ENCODE measurements around the gene SPATA13.

The SPATA13 gene

DNA sequence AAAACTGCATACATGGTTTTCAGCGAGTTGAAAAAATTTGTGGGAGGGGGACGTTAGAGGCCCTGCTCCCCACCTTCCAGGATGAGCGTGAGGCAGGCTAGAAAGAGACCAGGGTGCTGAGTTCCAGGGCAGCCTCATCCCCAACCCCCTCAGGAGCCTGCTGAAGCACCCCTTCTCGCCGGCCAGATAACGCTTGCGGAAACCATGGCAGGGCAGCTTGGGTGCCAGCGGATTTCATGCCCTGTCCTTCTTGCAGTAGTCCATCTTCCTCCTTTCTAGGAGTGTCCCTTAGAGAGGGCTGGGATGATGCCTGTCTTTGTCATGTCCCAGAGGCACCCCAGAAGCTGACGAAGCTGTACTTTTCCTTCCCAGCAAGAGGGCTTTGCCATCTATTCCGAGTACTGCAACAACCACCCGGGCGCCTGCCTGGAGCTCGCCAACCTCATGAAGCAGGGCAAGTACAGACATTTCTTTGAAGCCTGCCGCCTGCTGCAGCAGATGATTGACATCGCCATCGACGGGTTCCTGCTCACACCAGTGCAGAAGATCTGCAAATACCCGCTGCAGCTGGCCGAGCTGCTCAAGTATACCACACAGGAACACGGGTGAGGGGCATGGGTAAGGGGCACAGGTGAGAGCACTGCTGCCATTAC lies 129.9 kb downstream of the SPATA13 start:
- H3K9ac ChIP-seq, result no peak overlapping the region
- H3K27ac ChIP-seq, result no peak overlapping the region
- no peak overlapping the region for H3K4me2 ChIP-seq
- no peaks in the 10 kb centered on the region; a peak in 2 of 22 replicates for H4K20me1 ChIP-seq
- TF ChIP-seq Cebpa-rat (IDR thresholded peaks at IDR 0.05), result no peak
- no peaks in the 10 kb centered on the region for H3K27me3 ChIP-seq
- H3K36me3 ChIP-seq, result peaks cover 69 to 98% (median 91%) of the 10 kb centered on the region in 11 experiments
- no peaks in the 10 kb centered on the region for H3K4me1 ChIP-seq
- no peaks in the 10 kb centered on the region for H3K9me3 ChIP-seq (replicated peaks in 1 of 11)
- H3K4me3 ChIP-seq, result no peak overlapping the region

DNA sequence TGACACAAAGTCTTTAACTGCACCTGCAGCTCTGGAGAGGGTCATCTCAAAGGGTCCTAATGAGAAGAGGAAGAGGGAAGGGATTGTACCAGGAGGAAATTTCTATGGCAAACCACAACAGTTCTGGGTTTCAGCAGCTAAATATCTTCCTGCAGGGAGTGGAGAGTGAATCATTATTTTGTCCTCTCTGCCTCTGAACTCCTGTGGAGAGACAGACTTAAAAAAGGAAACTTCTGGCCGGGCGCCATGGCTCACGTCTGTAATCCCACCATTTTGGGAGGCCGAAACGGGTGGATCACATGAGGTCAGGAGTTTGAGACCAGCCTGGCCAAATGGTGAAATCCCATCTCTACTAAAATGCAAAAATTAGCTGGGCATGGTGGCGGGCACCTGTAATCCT lies 132.0 kb downstream of the SPATA13 start:
- Histone ChIP-seq H4K20me1 (peaks cover 0 to 6% (median 0%) of the 10 kb centered on the region in 11 experiments; a peak in 3 of 22 replicates), H3K27me3 (no peaks in the 10 kb centered on the region), H3K27ac (no peak overlapping the region), H3K9me3 (replicated peaks in 1 of 11) (no peaks in the 10 kb centered on the region), H3K4me2 (no peak overlapping the region), H3K4me3 (no peak overlapping the region), H3K36me3 (peaks cover 71 to 98% (median 93%) of the 10 kb centered on the region in 11 experiments), H3K4me1 (no peaks in the 10 kb centered on the region), H3K9ac (no peak overlapping the region)
- no peak for TF ChIP-seq Cebpa-rat (IDR thresholded peaks at IDR 0.05)

DNA sequence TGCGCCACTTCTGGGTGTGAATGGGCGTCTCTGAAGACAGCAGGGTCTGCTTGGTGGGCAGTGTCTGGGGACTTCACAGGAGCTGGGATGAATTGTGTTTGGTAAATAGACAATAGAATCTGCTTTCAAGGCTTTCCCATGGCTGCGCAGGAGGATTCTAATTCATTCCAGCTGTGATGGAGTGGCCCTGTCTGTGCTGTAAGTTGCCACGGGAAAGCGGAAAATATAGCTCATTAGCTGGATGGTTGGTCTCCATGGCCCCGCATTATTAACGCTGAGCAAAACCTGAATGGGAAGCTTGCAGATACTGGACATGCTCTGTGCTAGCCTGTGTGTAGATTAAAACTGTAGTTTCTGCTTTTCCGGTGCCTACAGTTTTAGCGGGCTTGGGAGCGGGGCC lies 133.2 kb downstream of the SPATA13 start:
- no peak for TF ChIP-seq Cebpa-rat (IDR thresholded peaks at IDR 0.05)
- Histone ChIP-seq H3K4me2 (no peak overlapping the region), H4K20me1 (peaks cover 0 to 14% (median 0%) of the 10 kb centered on the region in 11 experiments; a peak in 4 of 22 replicates), H3K4me3 (no peak overlapping the region), H3K36me3 (peaks cover 80 to 98% (median 93%) of the 10 kb centered on the region in 11 experiments), H3K4me1 (no peaks in the 10 kb centered on the region), H3K9me3 (replicated peaks in 1 of 11) (no peaks in the 10 kb centered on the region), H3K27ac (no peak overlapping the region), H3K27me3 (no peaks in the 10 kb centered on the region), H3K9ac (no peak overlapping the region)

DNA sequence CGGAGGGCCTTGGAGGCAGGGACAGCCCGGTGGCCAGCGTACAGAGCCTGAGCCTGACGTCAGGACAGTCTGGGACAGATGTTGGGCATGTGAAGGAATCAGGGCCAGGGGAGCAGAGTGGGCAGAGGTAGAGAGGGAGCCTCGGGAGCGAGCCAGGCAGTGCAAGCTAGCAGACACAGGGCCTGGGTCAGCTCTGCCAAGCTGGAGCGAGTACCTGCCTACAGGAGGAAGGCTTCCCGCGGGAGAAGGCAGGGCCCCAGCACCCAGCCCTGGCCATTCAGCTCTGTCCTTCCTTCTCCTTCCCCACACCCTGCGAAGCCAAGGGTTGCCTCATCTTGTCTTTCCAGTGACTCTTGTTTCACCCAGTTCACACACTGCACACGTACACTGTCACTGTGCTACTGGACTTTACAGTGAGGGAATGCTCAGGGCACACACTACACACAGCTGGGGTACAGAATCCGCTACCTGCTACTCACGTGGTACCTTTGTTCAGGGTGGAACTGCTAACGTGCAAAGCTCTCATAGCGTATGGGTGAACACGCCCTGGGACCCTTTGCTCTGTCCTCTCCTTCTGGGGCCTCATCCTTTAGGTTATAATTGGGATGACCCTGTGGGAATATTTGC lies 139.1 kb downstream of the SPATA13 start:
- Histone ChIP-seq H4K20me1 (peaks cover 0 to 36% (median 0%) of the 10 kb centered on the region in 11 experiments; a peak in 5 of 22 replicates), H3K36me3 (peaks cover 74 to 100% (median 96%) of the 10 kb centered on the region in 11 experiments), H3K9ac (no peak overlapping the region), H3K27me3 (no peaks in the 10 kb centered on the region), H3K27ac (no peak overlapping the region), H3K4me2 (no peak overlapping the region), H3K9me3 (replicated peaks in 1 of 11) (no peaks in the 10 kb centered on the region), H3K4me3 (no peak overlapping the region), H3K4me1 (peaks cover 0 to 4% (median 0%) of the 10 kb centered on the region in 10 experiments; a peak in 2 of 20 replicates)
- TF ChIP-seq Cebpa-rat (IDR thresholded peaks at IDR 0.05), result no peak

DNA sequence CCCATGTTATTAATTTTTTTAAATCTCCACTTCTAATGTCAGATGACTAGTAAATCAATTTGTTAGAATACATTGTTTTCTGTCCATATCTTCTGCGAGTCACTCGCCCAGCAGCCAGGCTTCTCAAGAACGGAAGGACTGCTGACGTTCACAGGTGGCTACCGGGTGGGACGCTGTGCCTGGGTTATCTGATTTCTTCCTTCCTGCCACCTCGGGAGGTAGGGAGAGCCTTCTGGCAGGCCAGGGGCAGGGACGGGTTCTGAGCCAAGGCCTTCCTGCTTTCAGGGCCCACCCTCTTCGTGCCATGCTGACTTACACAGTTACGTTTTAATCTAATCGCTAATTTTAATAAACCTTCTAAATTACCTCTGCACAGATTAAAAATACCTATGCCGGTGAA lies 140.9 kb downstream of the SPATA13 start:
- H3K27ac ChIP-seq, result no peak overlapping the region
- peaks cover 55 to 100% (median 83%) of the 10 kb centered on the region in 11 experiments for H3K36me3 ChIP-seq
- no peak overlapping the region for H3K4me3 ChIP-seq
- no peak for TF ChIP-seq Cebpa-rat (IDR thresholded peaks at IDR 0.05)
- peaks cover 0 to 36% (median 0%) of the 10 kb centered on the region in 11 experiments; a peak in 5 of 22 replicates for H4K20me1 ChIP-seq
- H3K4me1 ChIP-seq, result peaks cover 0 to 10% (median 0%) of the 10 kb centered on the region in 10 experiments; a peak in 2 of 20 replicates
- no peak overlapping the region for H3K9ac ChIP-seq
- no peaks in the 10 kb centered on the region for H3K9me3 ChIP-seq (replicated peaks in 1 of 11)
- no peak overlapping the region for H3K4me2 ChIP-seq
- no peaks in the 10 kb centered on the region for H3K27me3 ChIP-seq

DNA sequence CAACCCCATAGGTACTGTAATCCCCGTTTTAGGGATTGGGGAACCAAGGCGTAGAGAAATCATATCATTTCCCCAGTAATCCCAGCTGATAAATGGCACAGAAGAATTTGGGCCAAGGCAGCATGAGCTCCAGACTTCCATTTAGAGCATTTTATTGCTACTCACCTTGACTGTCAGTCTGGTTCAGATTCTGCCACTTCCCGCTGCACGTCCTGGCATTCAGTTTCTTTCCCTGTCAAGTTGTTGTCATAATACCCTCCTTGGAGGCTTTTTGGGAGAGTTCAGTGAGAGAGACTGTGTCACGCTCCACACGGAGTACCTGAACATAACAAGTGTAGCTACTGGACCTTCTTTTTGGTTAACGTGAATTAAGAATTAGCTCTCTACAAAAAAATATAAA lies 141.4 kb downstream of the SPATA13 start:
- Histone ChIP-seq H3K27me3 (no peaks in the 10 kb centered on the region), H3K4me1 (peaks cover 0 to 10% (median 0%) of the 10 kb centered on the region in 10 experiments; a peak in 2 of 20 replicates), H3K9me3 (replicated peaks in 1 of 11) (no peaks in the 10 kb centered on the region), H3K27ac (no peak overlapping the region), H3K36me3 (peaks cover 52 to 96% (median 78%) of the 10 kb centered on the region in 11 experiments), H3K9ac (no peak overlapping the region), H3K4me2 (no peak overlapping the region), H3K4me3 (no peak overlapping the region), H4K20me1 (peaks cover 0 to 36% (median 0%) of the 10 kb centered on the region in 11 experiments; a peak in 5 of 22 replicates)
- TF ChIP-seq Cebpa-rat (IDR thresholded peaks at IDR 0.05), result no peak

DNA sequence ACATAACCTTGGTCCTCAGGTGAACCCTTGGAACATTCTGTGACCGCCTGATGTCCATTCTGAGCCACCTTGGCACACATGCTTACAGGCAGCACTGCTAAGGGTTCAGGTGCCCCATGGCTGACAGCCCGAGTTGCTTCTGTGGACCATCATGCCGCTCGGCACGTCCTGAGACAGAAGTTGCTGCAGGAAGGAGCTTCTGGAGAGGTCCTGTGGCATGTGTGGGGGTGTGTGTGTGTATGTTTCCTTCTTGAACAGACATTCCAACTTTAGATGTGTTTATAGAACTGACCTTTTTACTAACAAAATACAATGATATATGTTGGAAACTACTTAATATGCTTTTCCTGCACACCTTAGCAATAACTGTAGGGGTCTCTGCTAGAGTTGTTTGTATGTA lies 144.1 kb downstream of the SPATA13 start:
- Histone ChIP-seq H3K36me3 (peaks cover 25 to 72% (median 51%) of the 10 kb centered on the region in 11 experiments), H3K9ac (no peak overlapping the region), H3K4me3 (no peak overlapping the region), H4K20me1 (peaks cover 0 to 13% (median 0%) of the 10 kb centered on the region in 11 experiments; a peak in 4 of 22 replicates), H3K9me3 (replicated peaks in 1 of 11) (no peaks in the 10 kb centered on the region), H3K4me2 (no peak overlapping the region), H3K27ac (no peak overlapping the region), H3K4me1 (peaks cover 0 to 10% (median 0%) of the 10 kb centered on the region in 10 experiments; a peak in 4 of 20 replicates), H3K27me3 (no peaks in the 10 kb centered on the region)
- TF ChIP-seq Cebpa-rat (IDR thresholded peaks at IDR 0.05), result no peak

DNA sequence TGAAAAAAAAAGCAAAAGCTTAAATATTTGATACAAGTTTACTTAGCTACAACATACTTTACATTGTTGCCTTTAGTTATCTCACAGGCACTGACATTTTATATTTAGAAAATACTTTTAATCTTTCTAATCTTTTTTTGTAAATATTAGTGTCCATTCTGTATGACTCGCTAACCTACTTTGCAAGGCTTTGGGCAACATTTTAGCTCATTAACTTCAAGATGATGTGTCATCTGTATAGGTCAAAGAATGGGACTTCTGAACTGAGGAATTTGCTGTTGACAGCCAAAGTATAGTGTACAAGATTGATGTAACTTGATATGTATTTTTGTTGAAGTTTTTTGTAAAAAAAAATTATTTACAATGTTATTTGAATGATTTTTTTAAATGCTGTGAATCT lies 146.1 kb downstream of the SPATA13 start:
- H3K9me3 ChIP-seq (replicated peaks in 1 of 11), result no peaks in the 10 kb centered on the region
- H3K4me1 ChIP-seq, result peaks cover 0 to 10% (median 0%) of the 10 kb centered on the region in 10 experiments; a peak in 4 of 20 replicates
- TF ChIP-seq Cebpa-rat (IDR thresholded peaks at IDR 0.05), result no peak
- H3K27me3 ChIP-seq, result no peaks in the 10 kb centered on the region
- H3K9ac ChIP-seq, result no peak overlapping the region
- no peak overlapping the region for H3K27ac ChIP-seq
- H3K36me3 ChIP-seq, result peaks cover 12 to 51% (median 34%) of the 10 kb centered on the region in 11 experiments; a peak in 18 of 22 replicates
- H4K20me1 ChIP-seq, result peaks cover 0 to 13% (median 0%) of the 10 kb centered on the region in 11 experiments; a peak in 2 of 22 replicates
- H3K4me3 ChIP-seq, result no peak overlapping the region
- H3K4me2 ChIP-seq, result no peak overlapping the region
